Endodermal cell (in vitro differentiated cells): ENCODE results near the gene MYOD1. TPM values are rescaled to one million over a fixed set of nuclear protein-coding genes. Genes with fewer than 3 reads are reported as not detected.
A peak's percentile ranks its signal among the peaks of the same experiment; 100 is the strongest.

Experiments
- DNase-seq: peaks from one replicate; pipeline ENCODE4 v3.0.0-alpha.2; 2017
- H3K27ac ChIP-seq: 2 replicates; pipeline ENCODE4 v1.5.1; 2013; ENCODE audit warnings: mild to moderate bottlenecking, low read depth, low read length, moderate library complexity
- H3K27me3 ChIP-seq: 2 replicates; pipeline ENCODE4 v1.6.1; 2013; ENCODE audit warnings: mild to moderate bottlenecking, low read length, moderate library complexity; ENCODE audit not compliant: insufficient read depth, control insufficient read depth, poor library complexity, severe bottlenecking
- H3K36me3 ChIP-seq: 2 replicates; pipeline ENCODE4 v1.7.0; 2013; ENCODE audit warnings: mild to moderate bottlenecking, low read length, moderate library complexity; ENCODE audit not compliant: control insufficient read depth, insufficient read depth
- H3K4me1 ChIP-seq: one replicate; pipeline ENCODE4 v1.7.0; 2013; ENCODE audit warnings: low read length; ENCODE audit not compliant: control insufficient read depth, insufficient read depth
- H3K4me3 ChIP-seq: 2 replicates; pipeline ENCODE4 v1.5.1; 2013; ENCODE audit warnings: mild to moderate bottlenecking, low read length, moderate library complexity
- H3K9ac ChIP-seq: 2 replicates; pipeline ENCODE4 v1.6.1; 2013; ENCODE audit warnings: mild to moderate bottlenecking, low read length, moderate library complexity; ENCODE audit not compliant: poor library complexity, severe bottlenecking; ENCODE audit errors: extremely low read depth
- H3K9me3 ChIP-seq: 2 replicates; pipeline ENCODE4 v1.6.1; 2013; ENCODE audit warnings: mild to moderate bottlenecking, low read length, moderate library complexity; ENCODE audit not compliant: control insufficient read depth
- H3K27ac Mint-ChIP-seq: 2 replicates; pipeline ENCODE4 v1.8.0; 2020; ENCODE audit warnings: mixed read lengths
- H3K27me3 Mint-ChIP-seq: 2 replicates; pipeline ENCODE4 v1.8.0; 2021; ENCODE audit warnings: mild to moderate bottlenecking, mixed read lengths; ENCODE audit not compliant: insufficient read depth
- H3K36me3 Mint-ChIP-seq: 2 replicates; pipeline ENCODE4 v1.8.0; 2020; ENCODE audit warnings: low read depth, mixed read lengths
- H3K4me1 Mint-ChIP-seq: 2 replicates; pipeline ENCODE4 v1.8.0; 2020; ENCODE audit warnings: mixed read lengths
- H3K4me3 Mint-ChIP-seq: 2 replicates; pipeline ENCODE4 v1.8.0; 2020; ENCODE audit warnings: mild to moderate bottlenecking, moderate library complexity, mixed read lengths
- H3K9me3 Mint-ChIP-seq: 2 replicates; pipeline ENCODE4 v1.8.0; 2020; ENCODE audit warnings: mild to moderate bottlenecking, mixed read lengths
- CTCF ChIP-seq: fragments of 200-600 bp; sonication (generic); conservative IDR thresholded peaks from 2 replicates; pipeline ENCODE4 v1.5.0; 2021; ENCODE audit warnings: antibody characterized with exemption, mild to moderate bottlenecking
- WGBS, 2 experiments: methylation state at CpG; one replicate each; pipeline versions ENCODE4 v1.1.5 to v1.1.7; 2013; ENCODE audit warnings: missing lambda C conversion rate in 2 of 2, mixed read lengths in 1 of 2; ENCODE audit not compliant: insufficient coverage in 1 of 2, insufficient read length in 1 of 2; 5-methylcytosine and 5-hydroxymethylcytosine counted together
- total RNA-seq, 2 donors: library from RNA; stranded (reverse); fragmentation: NEBNext Ultra II Directional in 1 of 2; extraction: Animal tissue kit (Norgen Biotek cat#: 25700) in 1 of 2; gene quantifications; 2 replicates in 1 of 2; 3 replicates in 1 of 2; pipeline ENCODE4 v1.2.1, GENCODE V29; 2021

Gene MYOD1
- total RNA-seq, 2 donors from 2014 or later = not detected

DNA sequence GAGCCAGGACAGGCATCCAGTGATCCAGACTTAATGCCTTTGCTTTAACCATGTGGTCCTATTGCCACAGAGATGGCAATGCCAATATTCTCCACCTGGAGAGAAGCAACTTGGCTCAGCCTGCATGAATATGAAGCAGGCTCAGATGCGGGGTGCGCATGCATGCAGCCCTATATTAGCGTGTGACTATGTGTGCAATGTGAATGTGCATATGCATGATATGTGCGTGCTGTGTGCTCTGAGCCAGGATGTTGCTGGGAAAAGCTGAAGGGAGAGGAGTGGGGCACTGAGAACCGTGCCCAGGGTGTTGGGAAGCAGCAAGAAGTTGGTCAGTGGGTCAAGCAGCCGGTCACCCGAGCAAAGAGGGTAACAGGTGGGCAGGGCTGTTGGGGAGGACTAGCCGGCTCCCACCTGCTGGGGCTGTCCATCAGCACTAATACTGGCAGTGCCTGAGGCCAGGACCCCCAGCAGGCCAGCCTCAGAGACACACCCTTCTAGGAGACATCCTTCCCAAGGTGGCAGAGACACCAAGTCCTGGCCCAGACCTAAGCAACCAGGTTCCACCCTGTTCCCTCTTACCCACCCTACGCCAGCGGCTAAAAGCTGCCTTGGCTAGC is 24.8 kb upstream of the MYOD1 start:
- no peaks in the 10 kb centered on the region for H3K9me3 Mint-ChIP-seq
- no peaks in the 10 kb centered on the region for H3K36me3 Mint-ChIP-seq
- no peaks in the 10 kb centered on the region for H3K4me1 ChIP-seq
- H3K9me3 ChIP-seq = no peaks in the 10 kb centered on the region
- peaks cover 5% of the 10 kb centered on the region for H3K4me1 Mint-ChIP-seq
- H3K27ac ChIP-seq = no peak overlapping the region
- 85 to 86% methylated on average over 5 to 10 of the region's 10 CpGs for WGBS, 2 experiments
- no peak overlapping the region for H3K4me3 Mint-ChIP-seq
- peaks cover 82% of the 10 kb centered on the region for H3K27me3 Mint-ChIP-seq
- no peaks in the 10 kb centered on the region for H3K36me3 ChIP-seq
- no peak for TF ChIP-seq CTCF
- H3K4me3 ChIP-seq = no peak overlapping the region
- no peak for DNase-seq
- no peak overlapping the region for H3K27ac Mint-ChIP-seq
- peaks cover 92% of the 10 kb centered on the region for H3K27me3 ChIP-seq
- no peak overlapping the region for H3K9ac ChIP-seq

DNA sequence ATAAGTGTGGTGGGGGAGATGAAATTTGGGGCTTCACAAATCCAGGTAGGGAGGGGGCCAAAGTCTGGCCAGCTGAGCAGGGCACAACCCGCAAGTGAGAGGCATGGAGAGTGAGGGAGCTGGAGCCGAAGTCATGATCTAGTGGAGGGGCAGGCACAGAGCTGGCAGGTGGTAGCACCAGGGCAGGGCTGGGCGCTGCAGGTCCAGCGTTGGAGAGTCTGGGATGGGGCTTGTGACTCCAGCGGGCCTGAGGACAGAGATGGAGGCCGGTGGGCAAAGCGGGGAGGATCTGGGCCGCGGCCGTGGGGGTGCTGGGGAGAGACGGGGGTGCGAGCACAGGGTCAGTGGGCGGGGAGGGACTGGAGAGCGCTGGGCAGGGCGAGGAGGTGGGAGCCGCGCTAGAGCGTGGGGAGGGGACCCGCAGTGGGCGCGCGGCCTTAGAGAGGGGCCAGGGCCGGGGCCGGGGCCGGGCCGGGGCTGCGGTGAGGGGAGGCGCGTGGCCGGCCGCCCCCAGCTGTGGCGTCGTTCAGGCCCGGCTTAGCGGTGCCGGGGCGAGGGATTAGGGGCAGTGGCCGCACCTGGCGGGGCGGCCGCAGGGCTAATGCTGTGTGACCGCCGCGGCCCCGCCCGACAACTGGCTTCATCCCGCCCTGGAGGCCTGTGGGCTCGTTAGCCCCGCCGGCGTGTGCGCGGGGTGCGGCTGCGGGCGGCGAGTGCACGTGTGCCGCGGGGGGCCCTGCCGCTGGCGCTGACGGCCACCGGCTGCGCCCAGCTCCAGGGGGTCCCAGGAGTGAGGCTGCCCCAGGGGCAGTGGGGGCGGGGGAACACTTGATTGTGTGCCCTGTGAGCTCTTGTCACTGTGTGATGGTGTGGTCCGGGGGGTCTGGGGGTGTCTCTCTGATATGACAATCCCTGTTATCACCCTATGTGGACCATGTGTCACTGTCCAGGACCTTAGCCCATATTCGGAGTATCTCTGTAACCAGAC is 23.6 kb upstream of the MYOD1 start:
- no peaks in the 10 kb centered on the region for H3K4me1 ChIP-seq
- TF ChIP-seq CTCF = no peak
- Mint-ChIP-seq H3K4me3 (peak overlapping the region; percentile 30), H3K27ac (no peak overlapping the region), H3K4me1 (peaks cover 7% of the 10 kb centered on the region), H3K36me3 (no peaks in the 10 kb centered on the region), H3K9me3 (no peaks in the 10 kb centered on the region), H3K27me3 (peaks cover 86% of the 10 kb centered on the region)
- WGBS, 2 experiments = 21 to 38% methylated on average over 3 to 68 of the region's 68 CpGs
- H3K9me3 ChIP-seq = no peaks in the 10 kb centered on the region
- DNase-seq = peak; percentile 64
- H3K4me3 ChIP-seq = no peak overlapping the region
- H3K27me3 ChIP-seq = peaks cover 81% of the 10 kb centered on the region
- no peaks in the 10 kb centered on the region for H3K36me3 ChIP-seq
- no peak overlapping the region for H3K9ac ChIP-seq
- H3K27ac ChIP-seq = no peak overlapping the region

DNA sequence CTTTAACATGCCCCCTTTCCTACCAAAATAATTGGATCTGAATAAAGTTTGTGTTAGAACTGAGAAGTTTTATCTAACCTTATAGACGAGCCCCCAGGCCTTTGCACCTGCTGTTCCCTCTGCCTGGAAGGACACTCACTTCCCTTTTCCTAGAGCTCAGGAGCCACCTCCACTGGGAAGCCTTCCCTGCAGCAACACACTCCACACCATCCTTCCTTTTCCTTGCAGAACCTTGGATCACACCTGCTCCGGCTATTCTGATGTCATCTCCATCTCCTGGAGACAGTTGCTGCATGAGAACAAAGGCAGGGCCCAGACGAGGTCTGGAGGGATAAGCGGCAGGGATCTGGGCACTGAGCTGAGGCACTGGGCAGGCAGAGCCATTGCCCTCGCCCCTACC is 22.6 kb upstream of the MYOD1 start:
- TF ChIP-seq CTCF = no peak
- DNase-seq = peak; percentile 42
- 84 to 85% methylated on average over 2 to 5 of the region's 5 CpGs for WGBS, 2 experiments
- H3K9me3 ChIP-seq = no peaks in the 10 kb centered on the region
- H3K36me3 ChIP-seq = no peaks in the 10 kb centered on the region
- Mint-ChIP-seq H3K9me3 (no peaks in the 10 kb centered on the region), H3K27ac (no peak overlapping the region), H3K36me3 (no peaks in the 10 kb centered on the region), H3K4me3 (no peak overlapping the region), H3K4me1 (peaks cover 7% of the 10 kb centered on the region), H3K27me3 (peaks cover 81% of the 10 kb centered on the region)
- no peak overlapping the region for H3K9ac ChIP-seq
- H3K27me3 ChIP-seq = peaks cover 71% of the 10 kb centered on the region
- no peak overlapping the region for H3K4me3 ChIP-seq
- no peaks in the 10 kb centered on the region for H3K4me1 ChIP-seq
- no peak overlapping the region for H3K27ac ChIP-seq
